Measurements from ENCODE around the gene MBOAT7. TPM values are rescaled to one million over a fixed set of nuclear protein-coding genes. Genes with fewer than 3 reads are reported as not detected.

Gene MBOAT7
- total RNA-seq, 1 donor from 2014 or later: 57.9 TPM

DNA sequence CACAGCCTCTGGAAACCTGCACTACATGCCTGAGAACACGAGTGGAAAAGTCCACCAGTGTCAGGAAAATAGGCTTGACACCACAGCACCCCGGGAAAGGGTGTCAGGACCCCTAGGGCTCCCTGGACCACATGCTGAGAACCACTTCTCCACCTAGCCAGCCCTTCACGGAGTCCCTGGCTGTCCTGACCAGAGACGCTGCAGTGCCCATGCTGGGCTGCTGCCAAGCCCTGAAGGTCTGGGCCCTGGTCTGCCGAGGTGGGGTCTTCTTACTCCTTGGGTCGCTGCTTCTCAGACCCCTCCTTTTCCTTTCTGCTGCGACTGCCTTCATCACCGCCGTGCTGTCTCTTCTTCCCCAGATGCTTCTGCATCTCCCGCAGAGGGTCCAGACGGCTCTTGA lies 32.9 kb downstream of the MBOAT7 start:
- ATAC-seq: no peak
- peaks cover 17% of the 10 kb centered on the region for H3K4me1 ChIP-seq
- TF ChIP-seq, protein P1, sequence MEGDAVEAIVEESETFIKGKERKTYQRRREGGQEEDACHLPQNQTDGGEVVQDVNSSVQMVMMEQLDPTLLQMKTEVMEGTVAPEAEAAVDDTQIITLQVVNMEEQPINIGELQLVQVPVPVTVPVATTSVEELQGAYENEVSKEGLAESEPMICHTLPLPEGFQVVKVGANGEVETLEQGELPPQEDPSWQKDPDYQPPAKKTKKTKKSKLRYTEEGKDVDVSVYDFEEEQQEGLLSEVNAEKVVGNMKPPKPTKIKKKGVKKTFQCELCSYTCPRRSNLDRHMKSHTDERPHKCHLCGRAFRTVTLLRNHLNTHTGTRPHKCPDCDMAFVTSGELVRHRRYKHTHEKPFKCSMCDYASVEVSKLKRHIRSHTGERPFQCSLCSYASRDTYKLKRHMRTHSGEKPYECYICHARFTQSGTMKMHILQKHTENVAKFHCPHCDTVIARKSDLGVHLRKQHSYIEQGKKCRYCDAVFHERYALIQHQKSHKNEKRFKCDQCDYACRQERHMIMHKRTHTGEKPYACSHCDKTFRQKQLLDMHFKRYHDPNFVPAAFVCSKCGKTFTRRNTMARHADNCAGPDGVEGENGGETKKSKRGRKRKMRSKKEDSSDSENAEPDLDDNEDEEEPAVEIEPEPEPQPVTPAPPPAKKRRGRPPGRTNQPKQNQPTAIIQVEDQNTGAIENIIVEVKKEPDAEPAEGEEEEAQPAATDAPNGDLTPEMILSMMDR (IDR thresholded peaks at IDR 0.05): no peak
- intact Hi-C loops (cut with DNase I): no loop called here
- no peak overlapping the region for H3K4me3 ChIP-seq
- DNase-seq: no peak
- no peaks in the 10 kb centered on the region for H3K9me3 ChIP-seq
- H3K36me3 ChIP-seq: peaks cover 67% of the 10 kb centered on the region
- H3K27me3 ChIP-seq: no peaks in the 10 kb centered on the region
- H3K27ac ChIP-seq: no peak overlapping the region

DNA sequence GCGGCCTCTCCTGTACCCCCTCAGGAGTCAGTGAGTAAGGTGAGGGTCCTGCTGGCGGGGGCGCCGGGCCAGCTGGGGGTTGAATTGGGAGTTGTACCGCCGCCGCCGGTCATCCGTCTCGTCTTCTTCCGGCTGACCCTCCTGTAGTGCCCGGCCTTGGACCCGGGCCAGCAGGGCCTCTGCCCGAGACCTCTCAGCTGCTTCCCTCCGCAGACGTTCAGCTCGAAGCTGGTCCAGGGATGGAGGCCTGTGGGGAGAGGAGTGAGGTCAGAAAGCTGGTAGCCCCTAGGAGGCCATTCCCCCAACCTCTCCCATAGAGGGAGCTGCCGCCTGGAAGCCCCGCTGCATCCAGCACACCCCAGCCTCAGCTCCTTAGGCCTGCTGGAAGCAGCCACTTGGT lies 33.7 kb downstream of the MBOAT7 start:
- no peak overlapping the region for H3K27ac ChIP-seq
- ATAC-seq: no peak
- peaks cover 75% of the 10 kb centered on the region for H3K36me3 ChIP-seq

DNA sequence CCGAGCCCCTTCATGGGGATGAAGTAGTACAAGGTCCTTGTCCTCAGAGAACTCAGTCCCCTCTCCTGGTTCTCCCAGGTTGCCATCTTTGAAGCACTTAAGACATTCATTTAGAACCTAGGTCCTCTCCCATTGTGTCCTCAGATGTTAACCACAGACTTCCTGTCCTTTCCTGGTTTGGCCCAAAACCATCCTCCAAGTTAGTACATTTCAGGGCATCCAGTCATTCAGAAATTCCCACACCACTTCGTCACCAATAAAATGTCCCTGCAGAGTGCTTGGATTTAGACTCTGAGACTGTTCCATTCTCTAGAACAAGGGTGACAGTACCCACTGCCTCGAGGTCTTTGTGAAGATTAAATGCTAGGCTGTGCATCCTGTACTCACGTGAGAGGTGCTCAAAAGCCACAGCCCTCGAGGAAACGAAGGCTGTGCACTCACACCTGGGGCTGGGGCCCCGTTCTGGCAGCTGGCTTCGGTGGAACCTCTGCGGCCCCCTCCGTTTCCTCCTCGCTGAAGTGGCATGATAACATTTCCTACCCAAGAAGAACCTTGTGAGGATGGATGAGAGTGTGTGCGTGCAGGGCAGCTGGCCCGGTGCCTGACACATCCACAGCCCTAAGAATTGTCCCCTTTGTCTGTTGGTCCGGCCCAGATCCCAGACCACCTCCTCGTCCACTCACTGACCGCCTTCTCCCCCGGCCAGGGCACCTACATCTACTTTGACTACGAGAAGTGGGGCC lies 34.6 kb downstream of the MBOAT7 start:
- H3K9me3 ChIP-seq: no peaks in the 10 kb centered on the region
- H3K4me1 ChIP-seq: peaks cover 9% of the 10 kb centered on the region
- intact Hi-C loops (cut with DNase I): no loop called here
- DNase-seq: no peak
- TF ChIP-seq, protein P1 (IDR thresholded peaks at IDR 0.05): no peak
- no peak overlapping the region for H3K4me3 ChIP-seq
- no peaks in the 10 kb centered on the region for H3K27me3 ChIP-seq
- no peak overlapping the region for H3K27ac ChIP-seq
- ATAC-seq: no peak
- peaks cover 84% of the 10 kb centered on the region for H3K36me3 ChIP-seq

More for the DNA sequence above, 33.7 kb downstream of the MBOAT7 start:
- no peaks in the 10 kb centered on the region for H3K9me3 ChIP-seq
- no peak overlapping the region for H3K4me3 ChIP-seq
- H3K27me3 ChIP-seq: no peaks in the 10 kb centered on the region
- TF ChIP-seq, protein P1 (IDR thresholded peaks at IDR 0.05): no peak
- DNase-seq: no peak
- intact Hi-C loops (cut with DNase I): no loop called here
- H3K4me1 ChIP-seq: peaks cover 15% of the 10 kb centered on the region

DNA sequence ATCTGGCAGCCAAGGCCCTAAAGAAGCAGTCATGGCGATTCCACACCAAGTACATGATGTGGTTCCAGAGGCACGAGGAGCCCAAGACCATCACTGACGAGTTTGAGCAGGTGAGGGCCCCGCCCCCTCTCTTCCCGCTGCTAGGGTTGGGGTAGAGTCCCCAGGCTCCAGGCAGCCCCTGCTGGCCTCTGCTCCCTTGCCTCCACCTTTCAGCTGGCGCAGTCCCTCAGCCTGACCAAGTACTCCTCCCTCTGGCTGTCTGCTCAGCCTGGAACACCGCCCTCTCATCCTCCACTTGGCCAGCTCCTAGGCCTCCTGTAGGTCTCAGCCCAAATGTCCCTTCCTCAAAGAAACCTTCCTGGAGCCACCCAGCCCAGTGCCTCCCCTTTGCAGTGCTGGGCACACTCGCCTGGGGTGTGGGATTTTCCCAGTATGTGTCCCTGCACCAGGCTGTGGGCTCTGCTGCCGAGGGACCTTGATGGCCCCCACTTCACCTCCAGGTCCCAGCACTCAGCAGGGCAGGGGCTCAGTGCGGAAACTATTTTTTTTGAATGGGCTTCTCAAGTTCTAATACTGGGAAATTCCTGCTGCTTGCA lies 35.6 kb downstream of the MBOAT7 start:
- intact Hi-C loops (cut with DNase I): no loop called here
- TF ChIP-seq, protein P1 (IDR thresholded peaks at IDR 0.05): no peak
- DNase-seq (no peak), ATAC-seq (no peak)
- Histone ChIP-seq H3K4me1 (peaks cover 8% of the 10 kb centered on the region), H3K4me3 (no peak overlapping the region), H3K36me3 (peaks cover 94% of the 10 kb centered on the region), H3K9me3 (no peaks in the 10 kb centered on the region), H3K27ac (no peak overlapping the region), H3K27me3 (no peaks in the 10 kb centered on the region)

DNA sequence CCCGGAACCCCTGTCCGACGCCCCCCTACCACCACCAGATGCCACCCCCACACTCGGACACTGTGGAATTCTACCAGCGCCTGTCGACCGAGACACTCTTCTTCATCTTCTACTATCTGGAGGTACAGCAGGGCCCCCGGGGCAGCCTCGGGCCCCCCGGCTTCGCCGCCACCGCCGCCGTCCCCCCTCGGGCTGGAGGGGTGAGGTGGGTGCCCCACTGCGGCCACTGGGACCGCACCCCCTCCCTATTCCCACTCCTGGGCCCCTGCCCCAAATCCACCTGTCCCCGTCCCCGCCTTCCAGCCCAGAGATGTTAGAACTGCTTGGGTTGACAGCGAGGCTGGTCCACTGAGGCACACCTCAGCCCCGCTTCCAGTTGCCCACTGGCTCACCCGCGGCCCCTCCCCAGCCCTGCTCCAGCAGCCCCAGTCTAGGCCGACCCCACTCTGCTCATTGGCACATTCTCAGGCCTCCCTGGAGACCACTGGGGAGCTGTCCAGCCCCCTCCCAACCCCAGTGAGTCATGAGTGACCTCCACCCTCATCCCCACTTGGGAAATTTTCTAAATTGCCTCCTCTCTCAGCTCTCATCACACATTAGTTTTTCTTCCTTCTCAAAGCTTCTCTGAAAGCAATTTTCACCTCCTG lies 36.4 kb downstream of the MBOAT7 start:
- intact Hi-C loops (cut with DNase I): no loop called here
- no peak overlapping the region for H3K4me3 ChIP-seq
- no peaks in the 10 kb centered on the region for H3K4me1 ChIP-seq
- TF ChIP-seq, protein P1 (IDR thresholded peaks at IDR 0.05): no peak
- ATAC-seq (no peak), DNase-seq (no peak)
- H3K27me3 ChIP-seq: no peaks in the 10 kb centered on the region
- H3K9me3 ChIP-seq: no peaks in the 10 kb centered on the region
- no peak overlapping the region for H3K27ac ChIP-seq
- H3K36me3 ChIP-seq: peaks cover 98% of the 10 kb centered on the region
